Activated CD8-positive, alpha-beta T cell treated with anti-CD3 and anti-CD28 coated beads for 36 hours (primary cell): Measurements from ENCODE around the gene MAGED4B. TPM values are rescaled to one million over a fixed set of nuclear protein-coding genes. Genes with fewer than 3 reads are reported as not detected.

Experiments used
- ATAC-seq: fragments of 200-7000 bp; cut with Tn5 transposase; one replicate; pipeline ENCODE4 v1.10.0; 2021; ENCODE audit warnings: mild to moderate bottlenecking, moderate library complexity
- CTCF ChIA-PET: fragments of 350-600 bp; sonication (Branson Sonifier 250); formaldehyde crosslinking; loops from one replicate; lab custom pipeline; 2021; ENCODE audit warnings: antibody characterized with exemption; lab: Charles Lee
- POLR2A ChIA-PET: fragments of 350-600 bp; sonication (Branson Sonifier 250); formaldehyde crosslinking; loops from one replicate; lab custom pipeline; 2021; ENCODE audit warnings: antibody characterized with exemption; lab: Charles Lee
- DNase-seq: peaks from one replicate; pipeline ENCODE4 v3.0.0-alpha.2; 2020
- H3K27ac Mint-ChIP-seq: one replicate; pipeline ENCODE4 v1.8.0; 2021; ENCODE audit warnings: mild to moderate bottlenecking, mixed read lengths
- H3K27me3 Mint-ChIP-seq: one replicate; pipeline ENCODE4 v1.8.0; 2021; ENCODE audit warnings: mixed read lengths
- H3K36me3 Mint-ChIP-seq: one replicate; pipeline ENCODE4 v1.8.0; 2021; ENCODE audit warnings: low read depth, mixed read lengths
- H3K4me1 Mint-ChIP-seq: one replicate; pipeline ENCODE4 v1.8.0; 2021; ENCODE audit warnings: low read depth, mixed read lengths
- H3K4me3 Mint-ChIP-seq: one replicate; pipeline ENCODE4 v1.8.0; 2021; ENCODE audit warnings: mild to moderate bottlenecking, moderate library complexity, mixed read lengths
- H3K9me3 Mint-ChIP-seq: one replicate; pipeline ENCODE4 v1.8.0; 2021; ENCODE audit warnings: mixed read lengths
- CTCF ChIP-seq: fragments of 200-600 bp; IDR thresholded peaks from one replicate; pipeline ENCODE4 v1.8.0; 2022; ENCODE audit warnings: antibody characterized with exemption, mild to moderate bottlenecking
- intact Hi-C: fragments of 100-400 bp; cut with micrococcal nuclease; formaldehyde crosslinking; loops from one replicate; pipeline ENCODE4 v1.10.0; 2022
- total RNA-seq, 2 experiments: library from RNA; stranded (reverse); gene quantifications; one replicate each; pipeline ENCODE4 v1.2.3, GENCODE V29; 2021

MAGED4B gene
- total RNA-seq, 2 experiments from 2014 or later, result 1.5 to 1.8 TPM

- no peaks in the 10 kb centered on the region for H3K9me3 Mint-ChIP-seq
- CTCF ChIA-PET, result no interaction called here
- H3K4me1 Mint-ChIP-seq, result no peaks in the 10 kb centered on the region
- no peak for DNase-seq
- POLR2A ChIA-PET, result no interaction called here
- TF ChIP-seq CTCF, result no peak
- no peaks in the 10 kb centered on the region for H3K36me3 Mint-ChIP-seq
- no peak overlapping the region for H3K27ac Mint-ChIP-seq
- H3K27me3 Mint-ChIP-seq, result peaks cover 5% of the 10 kb centered on the region
- ATAC-seq, result no peak
- intact Hi-C loops, result no loop called here
- no peak overlapping the region for H3K4me3 Mint-ChIP-seq
Observed at GRCh38 chrX:52031371-52031770, 37.6 kb downstream of the MAGED4B start.

GRCh38 chrX:52015794-52016193 lies 53.2 kb downstream of the MAGED4B start:
- ChIA-PET CTCF (no interaction called here), POLR2A (no interaction called here)
- ATAC-seq (no peak), DNase-seq (no peak)
- no peaks in the 10 kb centered on the region for H3K36me3 Mint-ChIP-seq
- intact Hi-C loops, result no loop called here
- H3K27me3 Mint-ChIP-seq, result no peaks in the 10 kb centered on the region
- H3K9me3 Mint-ChIP-seq, result no peaks in the 10 kb centered on the region
- no peaks in the 10 kb centered on the region for H3K4me1 Mint-ChIP-seq
- no peak overlapping the region for H3K4me3 Mint-ChIP-seq
- TF ChIP-seq CTCF, result no peak
- no peak overlapping the region for H3K27ac Mint-ChIP-seq

Other genes starting within 250 kb of the MAGED4B start
- gene MAGED1, start 175.6 kb downstream of the MAGED4B start, total RNA-seq, result 10 to 100 TPM; 60.1 to 63.0 TPM
- gene MAGED4, start 115.7 kb upstream of the MAGED4B start, total RNA-seq, result 1 to 10 TPM in 1 of 2 experiments, under 1 TPM in 1; 0.99 to 1.6 TPM